HG03060 (cell line): ENCODE results near the gene TTC24.

Source experiments
- ATAC-seq: cut with Tn5 transposase; IDR thresholded peaks from one replicate; pipeline ENCODE4 v1.9.1; 2021; ENCODE audit warnings: low read depth, moderate number of reproducible peaks; ENCODE audit not compliant: unreplicated experiment

TTC24 gene

GRCh38 chr1:156632355-156632754 lies 52.8 kb downstream of the TTC24 start:
- no peak for ATAC-seq
